Fibroblast of upper back skin (primary cell): ENCODE results near the gene FZD2.
"Not testable (repeated sequence)": the region's sequence is repeated elsewhere in the genome, so short reads cannot be mapped to it uniquely, and the experiment has no call there.

Experiments
- DNase-seq: peaks from one replicate; pipeline ENCODE4 v3.0.0-alpha.2; 2013

Gene FZD2

DNA sequence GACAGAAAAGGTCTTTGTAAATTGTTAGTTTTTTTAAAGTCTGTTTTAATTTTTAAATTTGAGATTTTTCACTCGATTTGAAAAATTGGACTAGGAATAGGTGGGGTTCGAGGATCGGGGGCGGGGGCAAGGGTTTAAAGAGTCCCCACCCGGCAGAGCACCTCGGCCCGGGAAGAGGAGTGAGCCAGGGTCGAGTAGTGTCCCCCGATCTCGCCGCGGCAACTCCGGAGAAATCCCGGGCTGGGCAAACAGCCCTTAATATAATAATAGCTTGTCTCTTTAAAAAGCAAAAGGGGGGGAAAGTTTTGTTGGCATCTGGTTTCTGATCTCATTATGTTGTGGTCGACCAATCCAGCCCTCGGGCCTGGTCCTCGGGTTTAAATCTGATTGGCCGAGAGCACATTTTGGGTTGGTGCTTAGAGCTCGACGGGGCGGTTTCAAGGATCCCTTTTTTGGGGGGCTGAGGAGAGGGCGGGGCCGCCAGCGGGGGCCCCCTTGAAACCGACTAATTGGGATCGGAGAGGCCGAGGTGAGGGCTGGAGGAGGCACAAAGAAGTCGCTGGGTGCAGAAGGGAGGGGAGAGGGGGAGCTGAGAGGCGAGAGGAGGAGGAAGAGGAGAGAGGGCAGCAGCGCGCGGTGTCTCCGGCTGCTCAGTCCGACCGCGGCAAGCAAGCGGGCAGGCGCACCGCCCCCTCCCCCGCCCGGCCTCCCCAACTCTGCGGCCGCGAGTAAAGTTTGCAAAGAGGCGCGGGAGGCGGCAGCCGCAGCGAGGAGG, at the start of gene FZD2:
Gene FZD2 (plus strand): TSS at position 653 of the 775 bp plus-strand sequence. CDS start 205 bp downstream, outside the sequence.
- DNase-seq, result peak; percentile 100

DNA sequence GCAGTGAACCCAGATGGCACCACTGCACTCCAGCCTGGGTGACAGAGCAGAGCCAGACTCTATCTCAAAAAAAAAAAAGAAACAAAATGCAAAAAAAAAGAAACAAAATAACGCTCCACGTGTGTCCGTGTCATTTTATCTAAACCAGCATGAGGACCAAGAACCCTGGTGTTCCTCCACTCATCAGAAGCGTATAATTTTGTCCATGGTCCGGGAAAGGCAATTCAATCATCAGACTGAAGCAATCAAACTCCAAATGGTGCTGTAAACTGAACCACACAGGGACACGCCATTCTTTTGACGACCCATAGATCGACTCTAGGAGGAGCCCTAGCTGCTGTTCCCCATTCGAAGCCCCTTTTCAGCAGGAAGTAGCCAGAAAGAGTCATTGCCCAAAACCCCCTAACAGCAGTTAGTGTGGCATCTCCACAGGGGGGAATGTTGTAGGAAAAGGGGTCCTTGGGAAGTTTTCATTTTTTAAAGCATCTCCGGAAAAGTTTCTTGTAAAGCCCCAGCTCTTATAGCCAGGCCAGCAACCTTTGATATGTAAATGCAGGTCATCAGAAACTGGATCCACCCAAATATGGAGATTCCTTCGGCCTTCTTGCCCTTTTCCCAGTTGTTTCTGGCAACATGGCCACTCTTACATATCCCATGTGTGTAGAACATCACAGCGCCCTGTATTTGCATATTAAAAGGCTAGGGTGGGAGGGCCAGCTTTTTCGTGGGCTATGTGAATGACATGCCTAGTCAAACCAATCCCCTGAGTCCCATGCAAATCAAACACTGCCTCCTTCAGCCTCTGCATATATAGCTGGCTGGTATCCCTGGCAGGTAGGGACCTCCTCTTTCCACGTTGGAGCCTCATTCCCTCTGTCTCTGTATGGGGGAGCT, 45.8 kb upstream of the FZD2 start:
- DNase-seq, result peak; percentile 22

DNA sequence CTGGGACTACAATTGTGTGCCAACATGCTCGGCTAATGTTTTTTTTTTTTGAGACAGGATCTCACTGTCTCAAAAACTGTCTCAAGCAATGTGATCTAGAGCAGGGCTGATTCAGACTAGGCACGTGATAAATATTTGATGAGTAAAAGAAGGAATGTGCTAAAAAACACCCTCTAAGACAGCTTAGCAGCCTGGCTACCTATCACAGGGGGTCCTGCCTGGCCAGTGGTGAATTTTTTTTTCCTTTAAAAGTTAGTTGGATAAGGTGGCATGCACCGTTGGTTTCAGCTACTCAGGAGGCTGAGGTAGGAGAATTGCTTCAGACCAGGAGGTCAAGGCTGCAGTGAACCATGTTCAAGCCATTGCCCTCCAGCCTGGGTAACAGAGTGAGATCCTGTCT, 39.3 kb upstream of the FZD2 start:
- DNase-seq, result peak; percentile 35

DNA sequence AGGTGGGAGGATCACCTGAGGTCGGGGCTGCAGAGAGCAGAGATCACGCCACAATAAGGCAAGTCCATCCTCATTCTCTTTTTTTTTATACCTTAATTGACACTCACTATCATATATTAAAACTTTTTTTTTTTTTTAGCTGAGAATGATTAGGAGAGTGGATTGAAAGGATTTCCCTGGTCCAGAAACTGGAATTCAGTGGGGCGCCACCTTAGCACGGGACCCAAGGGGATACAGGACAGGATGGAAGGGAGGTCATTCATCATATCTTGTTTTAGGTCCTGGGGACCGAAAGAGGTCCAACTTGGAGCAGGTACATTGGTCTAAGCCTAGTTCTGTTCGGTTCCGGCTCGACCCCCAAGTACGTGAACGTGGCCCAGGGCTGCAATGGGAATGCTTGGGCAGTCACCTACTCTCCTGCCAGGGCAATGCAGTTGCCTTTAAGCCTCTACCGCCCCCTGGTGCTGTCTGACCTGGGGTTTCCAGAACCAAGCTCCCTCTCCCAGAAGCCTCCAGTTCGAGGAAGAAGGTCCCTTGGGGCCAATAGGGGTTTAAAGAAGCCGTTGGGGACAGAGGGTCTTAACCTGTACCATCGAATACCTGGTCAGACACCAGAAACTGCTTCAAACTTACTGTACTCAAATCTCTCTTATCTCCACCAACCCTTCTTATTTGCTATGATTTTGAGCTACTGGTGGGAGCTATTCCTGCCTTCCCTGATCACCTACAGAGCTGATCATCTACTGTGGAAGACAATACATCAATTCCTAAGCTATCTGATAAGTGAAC, 34.2 kb upstream of the FZD2 start:
- DNase-seq, result peak; percentile 56

DNA sequence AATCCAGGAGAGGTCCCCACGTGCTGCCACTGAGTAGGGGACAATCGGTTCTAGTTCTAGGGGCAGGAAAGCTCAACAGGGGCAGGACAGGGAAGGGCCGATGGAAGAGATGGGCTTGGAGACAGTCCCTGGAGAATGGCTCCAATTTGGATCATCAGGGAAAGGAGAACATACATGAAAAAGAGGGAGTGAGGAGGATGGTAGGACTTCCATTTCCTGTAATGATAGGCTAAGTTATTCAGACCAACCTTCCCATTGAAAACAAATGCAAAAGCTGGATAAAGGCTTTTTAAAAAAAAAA, 33.7 kb upstream of the FZD2 start:
- no peak for DNase-seq

DNA sequence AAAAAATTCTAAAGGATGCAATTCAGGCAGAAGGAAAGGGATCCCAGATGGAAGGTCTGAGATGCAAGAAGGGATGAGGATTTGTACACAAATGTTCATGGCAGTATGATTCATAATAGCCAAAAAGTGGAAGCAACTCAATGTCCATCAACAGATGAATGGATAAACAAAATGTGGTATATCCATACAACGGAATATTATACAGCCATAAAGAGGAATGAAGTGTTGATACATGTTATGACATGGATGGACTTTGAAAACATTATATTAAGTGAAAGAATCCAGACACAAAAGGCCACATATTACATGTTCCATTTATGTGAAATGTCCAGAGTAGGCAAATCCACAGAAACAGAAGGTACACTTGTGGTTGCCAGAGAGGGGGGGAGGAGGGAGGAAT, 30.2 kb upstream of the FZD2 start:
- DNase-seq, result no peak

DNA sequence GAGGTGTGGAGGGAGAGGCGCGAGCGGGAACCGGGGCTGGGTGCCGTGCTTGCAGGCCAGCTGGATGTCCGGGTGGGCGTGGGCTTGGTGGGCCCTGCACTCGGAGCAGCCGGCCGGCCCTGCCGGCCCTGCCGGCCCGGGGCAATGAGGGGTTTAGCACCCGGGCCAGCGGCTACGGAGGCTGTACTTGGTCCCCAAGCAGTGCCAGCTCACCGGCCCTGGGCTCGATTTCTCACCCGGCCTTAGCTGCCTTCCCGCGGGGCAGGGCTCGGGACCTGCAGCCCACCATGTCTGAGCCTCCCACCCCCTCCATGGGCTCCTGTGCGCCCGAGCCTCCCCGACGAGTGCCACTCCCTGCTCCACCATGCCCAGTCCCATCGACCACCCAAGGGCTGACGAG, 29.3 kb upstream of the FZD2 start:
- no peak for DNase-seq

DNA sequence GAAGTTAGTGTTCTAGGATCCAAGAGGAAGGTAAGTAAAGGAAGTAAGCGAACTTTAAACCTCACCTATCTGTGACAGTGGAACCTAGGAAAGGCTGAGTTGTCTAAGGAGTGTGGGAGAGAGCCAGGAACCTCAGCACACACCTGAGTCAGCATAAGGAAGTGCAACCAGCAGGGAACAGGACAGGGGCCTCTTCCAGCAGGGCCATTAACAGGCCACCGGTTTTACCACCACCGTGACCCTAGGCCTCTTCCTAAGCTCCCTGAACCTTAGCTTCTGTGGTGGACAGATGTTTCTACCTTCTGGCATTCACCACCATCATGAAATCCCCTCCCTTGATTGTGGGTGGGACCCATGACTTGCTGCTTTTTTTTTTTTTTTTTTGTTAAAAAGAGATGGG, 27.4 kb upstream of the FZD2 start:
- no peak for DNase-seq

DNA sequence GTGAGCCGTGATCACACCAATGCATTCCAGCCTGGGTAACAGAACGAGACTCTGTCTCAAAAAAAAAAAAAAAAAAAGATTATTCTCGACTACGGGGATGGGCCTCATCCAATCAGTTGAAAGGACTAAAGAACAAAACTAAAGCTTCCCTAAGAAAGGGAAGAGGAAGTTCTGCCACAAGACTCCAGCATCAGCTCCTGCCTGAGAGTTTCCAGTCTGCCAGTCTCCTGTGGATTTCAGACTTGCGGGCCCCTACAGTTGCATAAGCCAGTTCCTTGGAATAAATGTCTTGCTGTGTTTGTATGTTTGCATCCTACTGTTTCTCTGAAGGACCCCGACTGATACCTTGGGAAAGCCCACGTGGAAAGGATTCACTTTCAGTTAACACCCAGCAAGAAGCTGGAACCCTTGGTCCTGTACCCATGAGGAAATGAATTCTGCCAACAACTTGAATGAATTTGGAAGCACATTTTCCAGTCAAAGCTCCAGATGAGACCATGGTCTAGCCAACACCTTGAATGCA, 26.3 kb upstream of the FZD2 start:
- no peak for DNase-seq

DNA sequence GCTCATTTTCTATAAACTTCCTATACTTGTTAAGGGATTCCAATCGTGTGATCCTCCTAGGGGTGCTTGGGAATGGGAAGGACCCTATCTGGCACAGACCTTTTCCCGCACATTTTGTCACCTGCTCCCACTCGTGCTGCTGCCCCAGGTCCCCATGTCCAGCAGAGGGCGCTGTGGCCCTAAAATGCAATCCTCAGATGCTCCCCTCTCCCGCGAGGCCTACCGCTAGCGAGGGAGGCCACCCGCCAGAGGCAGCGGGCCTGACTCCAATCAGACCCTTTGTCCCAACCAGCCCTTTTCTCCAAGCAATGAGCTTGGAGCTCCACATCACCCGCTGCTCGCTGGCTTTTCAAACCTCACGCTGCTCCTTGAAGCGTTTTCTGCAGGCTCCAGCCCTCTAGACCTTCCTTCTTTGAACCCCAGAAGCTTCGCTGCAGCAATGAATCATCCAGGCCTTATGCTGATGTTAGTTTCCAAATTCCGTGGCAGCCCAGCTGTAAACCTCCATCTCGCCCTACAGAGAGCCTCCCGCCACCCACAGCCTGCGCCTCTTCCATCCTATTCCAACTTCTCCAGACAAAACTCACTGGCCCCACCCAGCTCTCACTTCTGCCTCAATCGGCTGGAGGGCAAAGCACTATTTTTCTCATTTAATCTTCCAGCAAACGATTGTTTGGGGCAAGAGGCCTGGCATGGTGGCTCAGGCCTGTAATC, 23.6 kb upstream of the FZD2 start:
- peak; percentile 93 for DNase-seq

DNA sequence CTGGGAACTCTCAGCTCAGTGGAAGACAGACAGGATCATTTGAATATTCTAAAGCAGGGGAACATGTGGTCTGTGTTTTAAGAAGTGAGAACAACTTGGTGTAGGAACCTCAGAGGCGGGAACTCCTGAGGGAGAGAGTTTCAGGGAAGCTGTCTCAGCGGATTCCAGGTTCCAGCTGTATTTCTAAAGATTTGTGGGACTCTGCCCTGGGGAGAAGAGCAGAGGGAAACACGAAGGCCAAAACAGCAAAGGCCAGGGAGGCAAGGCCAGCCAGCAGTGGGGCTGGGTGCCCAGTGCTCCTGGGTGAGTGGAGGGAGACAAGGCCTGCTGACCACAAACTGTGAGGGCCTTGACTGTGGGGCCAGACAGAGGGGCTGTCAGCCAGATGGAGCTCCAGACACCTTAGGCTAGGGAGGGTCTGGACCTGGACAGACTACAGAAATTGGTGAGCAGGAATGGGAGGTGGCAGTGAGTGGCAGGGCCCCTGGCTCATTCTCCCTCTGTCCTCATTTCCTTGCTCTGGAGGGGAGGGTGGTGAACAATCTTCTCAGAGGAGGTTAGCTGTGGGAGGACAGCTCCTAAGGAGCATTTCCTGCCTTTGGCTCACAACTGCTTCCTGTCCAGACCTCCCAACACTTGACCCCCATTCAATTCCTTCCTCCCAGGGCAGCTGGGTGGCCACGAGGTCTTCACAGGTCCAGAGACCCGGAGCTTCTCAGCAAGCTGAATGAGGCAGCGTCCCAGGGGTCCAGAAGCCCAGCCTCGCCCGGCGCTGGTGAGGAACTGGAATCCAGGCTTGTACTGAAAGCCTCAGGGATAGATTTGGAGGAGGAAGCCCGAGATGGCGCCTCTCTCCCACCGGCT, 21.0 kb upstream of the FZD2 start:
- peak; percentile 65 for DNase-seq

DNA sequence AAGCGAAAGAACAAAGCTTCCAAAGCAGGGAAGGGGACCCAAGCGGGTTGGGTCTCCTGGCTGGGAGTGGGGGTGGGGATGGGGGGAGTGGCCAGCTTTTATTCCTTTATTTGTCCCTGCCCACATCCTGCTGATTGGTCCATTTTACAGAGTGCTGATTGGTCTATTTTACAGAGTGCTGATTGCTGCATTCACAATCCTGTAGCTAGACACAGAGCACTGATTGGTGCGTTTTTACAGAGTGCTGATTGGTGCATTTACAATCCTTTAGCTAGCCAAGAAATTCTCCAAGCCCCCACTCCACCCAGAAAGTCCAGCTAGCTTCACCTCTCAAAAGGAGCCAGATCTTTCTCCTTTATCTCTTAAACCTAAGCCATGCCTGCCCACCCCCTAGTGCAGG, 19.4 kb upstream of the FZD2 start:
- DNase-seq, result not testable (repeated sequence)

DNA sequence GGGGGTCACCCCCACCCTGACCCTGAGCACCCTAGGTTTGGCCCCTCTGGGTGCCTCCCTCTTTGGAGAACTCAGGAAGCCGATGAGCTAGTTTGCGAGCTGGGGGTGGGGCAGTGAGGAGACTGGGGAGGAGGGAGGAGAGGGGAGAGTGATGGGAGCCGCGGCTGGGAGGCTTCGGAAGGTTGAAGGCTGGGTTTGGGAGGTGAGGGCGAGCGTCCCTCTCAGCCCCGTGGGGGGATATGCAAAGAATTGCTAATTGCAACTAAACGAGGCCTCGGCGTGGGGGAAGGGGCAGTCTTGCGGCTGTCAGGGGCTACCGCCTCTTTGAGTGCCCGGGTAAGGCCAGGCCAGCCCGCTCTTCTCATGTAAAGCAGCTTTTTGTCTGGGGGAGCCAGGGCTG, 17.6 kb upstream of the FZD2 start:
- DNase-seq, result no peak

DNA sequence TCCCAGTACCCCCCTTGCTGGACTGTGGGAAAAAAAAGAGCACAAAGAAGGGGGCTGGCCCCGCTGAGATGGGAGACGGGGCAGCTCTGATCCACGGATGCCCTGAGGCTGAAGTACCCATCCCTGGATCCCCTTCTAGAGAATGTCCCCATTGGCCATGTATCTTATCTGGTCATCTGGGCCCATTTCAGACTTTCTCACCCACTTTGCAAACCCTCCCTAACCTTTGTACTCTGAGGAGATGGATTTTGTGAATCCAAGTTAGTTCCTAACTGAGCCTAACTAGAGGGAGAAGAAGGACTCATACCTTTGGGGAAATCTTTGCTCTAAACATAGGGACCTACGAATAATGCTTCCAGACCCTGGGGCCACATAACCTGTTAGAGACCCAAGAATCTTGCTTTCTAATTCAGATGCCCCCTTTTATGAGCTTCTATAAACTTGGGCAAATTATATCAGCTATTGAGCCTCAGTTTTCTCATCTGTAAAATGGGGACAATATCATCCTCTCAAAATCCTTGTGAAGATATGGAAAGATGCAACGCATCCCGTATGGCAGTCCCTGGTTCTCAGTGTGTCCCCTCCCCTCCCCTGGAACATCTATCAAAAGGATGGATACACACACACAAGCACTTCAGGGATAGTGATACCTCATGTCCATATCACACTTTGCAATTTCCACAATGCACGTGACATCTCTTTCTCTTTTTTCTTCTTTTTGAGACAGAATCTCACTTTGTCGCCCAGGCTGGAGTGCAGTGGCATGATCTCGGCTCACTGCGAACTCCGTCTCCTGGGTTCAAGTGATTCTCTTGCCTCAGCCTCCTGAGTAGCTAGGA, 16.8 kb upstream of the FZD2 start:
- DNase-seq, result no peak

DNA sequence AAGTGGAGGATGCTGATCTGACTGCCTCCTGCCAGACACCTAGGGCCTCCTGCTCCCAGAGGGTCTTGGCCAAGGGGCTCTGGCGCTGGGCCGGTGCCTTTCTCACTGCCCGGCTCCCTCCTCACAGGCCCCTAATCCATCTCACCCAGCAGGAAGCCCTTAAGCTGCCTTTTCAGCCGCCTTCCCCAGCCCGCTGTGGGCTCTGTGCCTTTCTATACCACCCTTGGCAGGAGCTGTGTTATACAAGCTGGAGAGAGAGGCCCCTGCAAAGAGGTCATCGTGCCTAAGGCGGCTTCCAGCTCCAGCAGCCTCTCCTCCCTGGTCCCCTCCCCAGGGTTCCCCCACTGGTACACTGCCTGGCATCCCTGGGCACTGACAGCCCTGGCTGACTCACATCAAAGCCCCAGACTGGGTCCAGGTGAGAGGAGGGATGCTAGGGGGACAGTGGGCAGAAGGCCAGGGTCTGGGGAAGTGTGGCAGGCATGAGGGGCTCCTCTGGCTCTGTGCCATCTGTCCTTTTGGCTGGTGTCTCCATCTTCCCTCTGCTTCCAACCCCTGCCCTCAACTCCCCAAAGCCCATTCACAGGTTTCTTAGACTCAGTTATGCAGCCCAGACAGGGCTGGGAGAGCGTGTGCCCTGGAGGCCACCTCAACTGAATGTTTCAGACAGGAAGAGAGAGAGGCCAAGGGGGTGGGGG, 15.3 kb upstream of the FZD2 start:
- peak; percentile 43 for DNase-seq

DNA sequence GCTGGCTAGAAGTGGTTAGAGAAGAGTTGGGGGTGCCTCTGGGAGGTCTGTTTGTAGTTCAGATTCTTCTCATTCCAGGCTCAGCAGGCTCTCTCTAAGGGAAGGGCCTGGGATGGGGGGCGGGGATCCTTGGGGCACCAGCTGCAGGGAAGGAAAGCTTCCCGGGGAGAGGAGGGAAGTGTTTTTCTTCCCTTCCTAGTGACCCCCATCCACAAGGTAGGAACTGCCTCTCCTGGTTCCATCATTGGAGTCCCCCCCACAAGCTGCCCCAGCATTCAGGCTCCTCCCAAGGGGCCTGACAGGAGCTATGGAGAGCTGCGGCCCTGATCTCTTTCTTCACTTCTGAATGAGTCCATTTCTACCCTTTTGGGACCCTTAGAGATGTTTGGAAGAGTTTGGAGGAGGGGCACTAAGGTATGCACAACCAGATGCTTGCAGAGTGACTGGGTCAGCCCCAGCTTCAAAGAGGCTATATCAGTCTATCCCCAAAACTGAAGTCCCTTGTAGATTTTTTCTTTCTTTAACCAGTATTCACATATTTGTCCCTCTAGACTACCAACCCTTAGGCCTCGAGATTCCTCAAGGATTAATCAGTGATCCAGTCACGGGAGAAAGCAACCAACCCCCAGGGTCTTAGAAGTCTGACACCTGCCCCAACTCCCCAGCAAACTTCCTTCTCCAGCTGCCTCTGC, 13.9 kb upstream of the FZD2 start:
- peak; percentile 98 for DNase-seq

DNA sequence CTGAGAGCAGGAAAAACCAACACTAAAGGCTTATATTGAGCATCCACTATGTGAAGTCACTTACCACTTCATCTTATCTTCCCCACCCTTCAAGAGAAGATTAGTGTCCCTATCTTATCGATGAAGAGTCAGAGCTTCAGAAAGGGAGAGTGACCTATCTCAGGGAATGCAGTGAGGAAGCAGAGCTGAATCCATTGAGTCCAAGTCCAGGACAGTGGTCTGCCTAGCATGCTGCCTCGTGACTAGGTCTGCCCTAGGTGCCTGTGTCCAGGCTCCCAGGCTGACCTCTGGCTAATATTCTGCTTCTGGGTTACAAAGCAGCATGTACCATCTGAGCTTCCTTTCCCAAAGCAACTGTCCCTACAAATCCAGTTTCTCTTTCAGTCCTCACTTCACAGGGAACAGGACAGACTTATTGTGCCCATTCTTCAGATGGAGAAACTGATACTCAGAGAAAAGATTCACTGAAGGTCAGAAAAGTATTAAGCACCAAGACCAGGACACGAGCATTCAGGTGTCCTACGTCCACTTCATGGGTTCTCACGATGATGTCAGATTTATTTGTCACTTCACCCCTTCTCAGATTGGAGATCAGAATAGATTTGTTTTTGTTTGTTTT, 13.3 kb upstream of the FZD2 start:
- DNase-seq, result no peak

DNA sequence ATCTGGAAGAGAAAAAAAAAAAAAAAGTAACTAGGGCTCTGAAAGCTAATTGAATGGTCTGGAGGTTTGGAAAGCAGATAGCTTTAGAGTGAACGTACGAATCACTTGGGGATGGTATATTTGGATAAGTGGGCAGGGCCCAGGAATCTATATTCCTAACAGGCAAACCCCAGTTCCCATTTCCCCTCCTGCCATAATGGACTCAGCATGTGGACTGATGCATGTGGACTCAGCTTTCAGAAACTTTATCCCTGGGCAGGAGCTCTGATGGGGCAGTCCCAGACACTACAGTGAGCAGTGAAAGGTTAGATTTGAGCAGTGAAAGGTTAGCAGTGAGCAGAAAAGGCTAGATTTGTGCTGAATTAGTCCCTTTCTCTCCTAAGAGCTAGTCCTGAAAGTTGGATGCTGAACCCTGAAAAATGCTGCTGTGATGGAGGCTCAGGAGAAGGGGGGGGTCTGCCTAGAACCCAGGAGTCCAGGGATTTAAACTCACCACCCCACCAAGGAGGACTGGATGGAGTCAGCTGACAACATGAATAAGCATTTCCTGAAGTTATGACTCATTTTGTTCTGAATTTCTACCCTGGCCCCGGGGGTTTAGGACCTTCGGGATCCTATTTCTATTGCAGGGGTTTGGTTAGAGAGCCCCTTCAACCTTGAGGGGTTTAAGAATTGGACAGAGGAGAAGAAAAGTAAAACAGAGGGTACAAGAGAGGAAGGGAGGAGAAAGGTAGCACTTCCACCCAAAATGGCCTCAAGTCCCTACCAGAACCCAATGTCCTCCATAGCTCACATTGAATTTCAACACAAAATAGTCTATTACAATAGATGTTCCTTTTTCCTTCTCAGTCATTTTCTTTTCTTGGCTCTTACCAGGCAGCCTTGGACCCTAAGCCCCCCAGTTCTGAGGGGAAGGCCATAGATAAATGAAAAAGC, 10.3 kb upstream of the FZD2 start:
- peak; percentile 80 for DNase-seq
